HEK293 (cell line): ENCODE measurements around the gene PHEX.

Experiments used
- CTCF ChIA-PET: fragments of 350-600 bp; formaldehyde crosslinking; extraction: SDS; loops from one replicate; lab custom pipeline; 2021; ENCODE audit warnings: antibody characterized with exemption; lab: Yijun Ruan, JAX
- POLR2A ChIA-PET: fragments of 300-600 bp; formaldehyde crosslinking; extraction: SDS; loops from one replicate; lab custom pipeline; 2020; ENCODE audit warnings: antibody characterized with exemption, inconsistent platforms; lab: Yijun Ruan, JAX
- H3K27ac ChIP-seq: fragments of 200-500 bp; sonication (Bioruptor generic); 2 replicates; pipeline ENCODE4 v1.5.1; 2014; ENCODE audit warnings: low read depth, low read length, control low read depth, inconsistent platforms; ENCODE audit errors: extremely low read depth
- H3K36me3 ChIP-seq, 2 experiments: fragments of 200-500 bp in 1 of 2; sonication (Bioruptor generic) in 1 of 2; 1 replicate in 1 of 2; 2 replicates in 1 of 2; pipeline ENCODE4 v1.5.1; 2014 to 2017; ENCODE audit warnings: inconsistent platforms in 2 of 2, low read length in 2 of 2; ENCODE audit not compliant: control insufficient read depth in 2 of 2, insufficient read depth in 1 of 2
- H3K4me1 ChIP-seq: fragments of 200-500 bp; sonication (Bioruptor generic); 2 replicates; pipeline ENCODE4 v1.5.1; 2014; ENCODE audit warnings: mild to moderate bottlenecking, low read length, inconsistent platforms; ENCODE audit not compliant: control insufficient read depth, insufficient read depth
- H3K4me3 ChIP-seq: 2 replicates; pipeline ENCODE4 v1.5.1; 2011; ENCODE audit warnings: low read depth, mild to moderate bottlenecking, control low read depth, low read length, moderate library complexity
- H3K9me3 ChIP-seq: fragments of 200-500 bp; sonication (Bioruptor generic); 2 replicates; pipeline ENCODE4 v1.5.1; 2014; ENCODE audit warnings: low read depth, low read length, inconsistent platforms; ENCODE audit not compliant: control insufficient read depth, insufficient read depth
- EGR2 ChIP-seq: fragments of 450-650 bp; formaldehyde crosslinking; IDR thresholded peaks from 2 replicates; pipeline ENCODE4 v1.5.1; 2016; ENCODE audit warnings: low read depth, missing biosample characterization, missing genetic modification characterization
- GLI4 ChIP-seq: fragments of 450-650 bp; formaldehyde crosslinking; IDR thresholded peaks from 2 replicates; pipeline ENCODE4 v1.5.1; 2016; ENCODE audit warnings: missing biosample characterization, missing genetic modification characterization
- ZBTB8A ChIP-seq: fragments of 450-650 bp; formaldehyde crosslinking; IDR thresholded peaks from 2 replicates; pipeline ENCODE4 v1.5.1; 2016; ENCODE audit warnings: missing biosample characterization, missing genetic modification characterization
- ZFHX2 ChIP-seq: fragments of 450-650 bp; formaldehyde crosslinking; conservative IDR thresholded peaks from 2 replicates; pipeline ENCODE4 v1.5.1; 2016; ENCODE audit warnings: missing biosample characterization, missing genetic modification characterization
- ZNF114 ChIP-seq: fragments of 450-650 bp; formaldehyde crosslinking; IDR thresholded peaks from 2 replicates; pipeline ENCODE4 v1.5.0; 2017; ENCODE audit warnings: missing biosample characterization, missing genetic modification characterization
- ZNF2 ChIP-seq: fragments of 450-650 bp; formaldehyde crosslinking; IDR thresholded peaks from 2 replicates; pipeline ENCODE4 v1.5.1; 2016; ENCODE audit warnings: missing biosample characterization, missing genetic modification characterization
- ZNF223 ChIP-seq: fragments of 450-650 bp; formaldehyde crosslinking; IDR thresholded peaks from 2 replicates; pipeline ENCODE4 v1.5.1; 2016; ENCODE audit warnings: missing biosample characterization, missing genetic modification characterization
- ZNF239 ChIP-seq: fragments of 450-650 bp; formaldehyde crosslinking; IDR thresholded peaks from 2 replicates; pipeline ENCODE4 v1.5.1; 2016; ENCODE audit warnings: missing biosample characterization, missing genetic modification characterization
- ZNF302 ChIP-seq: fragments of 450-650 bp; formaldehyde crosslinking; IDR thresholded peaks from 2 replicates; pipeline ENCODE4 v1.5.1; 2016; ENCODE audit warnings: missing biosample characterization, missing genetic modification characterization, low read depth
- ZNF416 ChIP-seq: fragments of 450-650 bp; formaldehyde crosslinking; IDR thresholded peaks from 2 replicates; pipeline ENCODE4 v1.5.1; 2016; ENCODE audit warnings: missing biosample characterization, missing genetic modification characterization
- ZNF473 ChIP-seq: fragments of 450-650 bp; formaldehyde crosslinking; IDR thresholded peaks from 2 replicates; pipeline ENCODE4 v1.5.1; 2017; ENCODE audit warnings: missing biosample characterization, missing genetic modification characterization
- ZNF596 ChIP-seq: fragments of 450-650 bp; IDR thresholded peaks from 2 replicates; pipeline ENCODE4 v1.5.0; 2018; ENCODE audit warnings: missing biosample characterization, mild to moderate bottlenecking, missing genetic modification characterization, moderate library complexity
- ZNF600 ChIP-seq: fragments of 450-650 bp; formaldehyde crosslinking; IDR thresholded peaks from 2 replicates; pipeline ENCODE4 v1.5.1; 2016; ENCODE audit warnings: missing biosample characterization, missing genetic modification characterization
- ZNF654 ChIP-seq: fragments of 450-650 bp; formaldehyde crosslinking; IDR thresholded peaks from 2 replicates; pipeline ENCODE4 v1.5.1; 2016; ENCODE audit warnings: low read depth, missing biosample characterization, missing genetic modification characterization
- TF ChIP-seq, protein P1 (sequence below): fragments of 450-650 bp; formaldehyde crosslinking; IDR thresholded peaks from 2 replicates; pipeline ENCODE4 v1.5.1; 2016; ENCODE audit warnings: missing biosample characterization, missing genetic modification characterization
- TF ChIP-seq, protein P2 (sequence below): fragments of 450-650 bp; formaldehyde crosslinking; IDR thresholded peaks from 2 replicates; pipeline ENCODE4 v1.5.1; 2017; ENCODE audit warnings: missing biosample characterization, missing genetic modification characterization
- TF ChIP-seq, protein P3 (sequence below): fragments of 450-650 bp; formaldehyde crosslinking; IDR thresholded peaks from 2 replicates; pipeline ENCODE4 v1.5.1; 2017; ENCODE audit warnings: missing biosample characterization, missing genetic modification characterization
- TF ChIP-seq, protein P4 (sequence below): fragments of 450-650 bp; formaldehyde crosslinking; IDR thresholded peaks from 2 replicates; pipeline ENCODE4 v1.5.1; 2016; ENCODE audit warnings: missing biosample characterization, missing genetic modification characterization
- TF ChIP-seq, protein P5 (sequence below): fragments of 450-650 bp; formaldehyde crosslinking; IDR thresholded peaks from 2 replicates; pipeline ENCODE4 v1.5.1; 2017; ENCODE audit warnings: missing biosample characterization, missing genetic modification characterization
- TF ChIP-seq, protein P6 (sequence below): IDR thresholded peaks from 2 replicates; pipeline ENCODE4 v1.6.1; 2011; ENCODE audit warnings: mild to moderate bottlenecking, low read depth, low read length, borderline replicate concordance

Gene PHEX

DNA sequence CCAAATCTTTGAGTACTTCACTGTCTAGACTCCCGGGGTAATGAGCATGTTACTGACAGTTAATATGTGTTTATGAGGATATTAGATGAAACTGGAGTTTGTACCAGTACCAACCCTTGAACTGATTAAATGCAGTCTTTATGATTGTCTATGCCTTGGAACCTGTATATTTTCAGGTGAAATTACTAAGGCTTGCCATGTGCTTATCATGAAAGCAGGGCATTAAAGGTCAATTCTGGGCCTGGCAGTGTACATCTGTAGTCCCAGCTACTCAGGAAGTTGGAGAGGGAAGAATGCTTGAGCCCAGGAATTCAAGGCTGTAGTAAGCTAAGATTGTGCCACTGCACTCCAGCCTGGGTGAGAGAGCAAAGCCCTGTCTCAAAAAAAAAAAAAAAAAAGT is 27.6 kb downstream of the PHEX start (continued):
- no peak for TF ChIP-seq ZNF114
- TF ChIP-seq ZNF600 (tag by site-specific recombination) = no peak
- TF ChIP-seq, protein P1, sequence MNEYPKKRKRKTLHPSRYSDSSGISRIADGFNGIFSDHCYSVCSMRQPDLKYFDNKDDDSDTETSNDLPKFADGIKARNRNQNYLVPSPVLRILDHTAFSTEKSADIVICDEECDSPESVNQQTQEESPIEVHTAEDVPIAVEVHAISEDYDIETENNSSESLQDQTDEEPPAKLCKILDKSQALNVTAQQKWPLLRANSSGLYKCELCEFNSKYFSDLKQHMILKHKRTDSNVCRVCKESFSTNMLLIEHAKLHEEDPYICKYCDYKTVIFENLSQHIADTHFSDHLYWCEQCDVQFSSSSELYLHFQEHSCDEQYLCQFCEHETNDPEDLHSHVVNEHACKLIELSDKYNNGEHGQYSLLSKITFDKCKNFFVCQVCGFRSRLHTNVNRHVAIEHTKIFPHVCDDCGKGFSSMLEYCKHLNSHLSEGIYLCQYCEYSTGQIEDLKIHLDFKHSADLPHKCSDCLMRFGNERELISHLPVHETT (tag by site-specific recombination) = no peak
- TF ChIP-seq ZNF223 (tag by site-specific recombination) = no peak
- TF ChIP-seq, protein P2, sequence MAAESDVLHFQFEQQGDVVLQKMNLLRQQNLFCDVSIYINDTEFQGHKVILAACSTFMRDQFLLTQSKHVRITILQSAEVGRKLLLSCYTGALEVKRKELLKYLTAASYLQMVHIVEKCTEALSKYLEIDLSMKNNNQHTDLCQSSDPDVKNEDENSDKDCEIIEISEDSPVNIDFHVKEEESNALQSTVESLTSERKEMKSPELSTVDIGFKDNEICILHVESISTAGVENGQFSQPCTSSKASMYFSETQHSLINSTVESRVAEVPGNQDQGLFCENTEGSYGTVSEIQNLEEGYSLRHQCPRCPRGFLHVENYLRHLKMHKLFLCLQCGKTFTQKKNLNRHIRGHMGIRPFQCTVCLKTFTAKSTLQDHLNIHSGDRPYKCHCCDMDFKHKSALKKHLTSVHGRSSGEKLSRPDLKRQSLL = no peak

DNA sequence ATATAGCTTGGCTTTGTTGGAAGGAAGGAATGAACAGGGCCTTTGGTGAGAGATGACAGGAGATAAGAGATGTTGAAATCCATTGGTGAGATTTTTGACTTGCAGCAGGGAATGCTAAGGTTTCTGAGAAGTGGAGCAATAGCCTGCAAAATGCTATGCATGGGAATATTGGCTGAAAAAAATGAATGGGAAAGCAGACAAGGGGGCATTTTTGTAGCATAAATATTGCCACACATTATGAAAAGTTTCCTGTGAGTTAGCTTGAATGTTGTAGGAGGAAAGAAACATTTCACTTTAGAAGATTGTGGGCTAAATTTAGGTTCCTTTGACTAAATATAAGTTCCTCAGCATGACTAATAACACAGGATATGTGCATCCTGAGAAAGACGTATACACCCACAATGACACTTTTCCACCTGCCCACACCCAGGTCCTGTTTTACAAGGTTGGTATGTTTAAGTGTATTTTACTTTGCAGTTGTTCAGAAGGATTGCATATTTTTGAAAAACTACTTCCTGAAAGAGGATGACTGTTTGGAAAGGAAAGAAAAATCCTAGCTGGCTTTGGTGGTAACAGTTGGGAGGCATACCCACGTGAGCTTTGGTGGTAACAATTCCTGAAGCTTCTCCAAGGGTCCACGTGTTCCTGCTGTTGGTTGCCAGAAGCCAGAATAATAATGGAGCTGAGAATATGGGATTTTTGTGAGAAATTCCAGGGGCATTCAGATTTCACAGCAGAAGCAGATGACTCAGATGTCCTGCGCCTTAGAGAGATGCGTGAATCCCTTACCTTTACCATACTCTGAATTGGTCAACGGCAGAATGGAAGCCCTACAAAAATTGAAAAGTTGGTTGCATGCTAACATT is 28.5 kb downstream of the PHEX start:
- POLR2A ChIA-PET = no interaction called here
- H3K36me3 ChIP-seq = no peaks in the 10 kb centered on the region
- H3K27ac ChIP-seq = no peak overlapping the region
- CTCF ChIA-PET = interaction anchor here (0.7 to 1.6 kb wide), 3 partner anchors 10 to 21 kb away, joined by 3 to 8 read pairs (median 5); no protein-coding TSS in a partner anchor
- TF ChIP-seq, protein P3, sequence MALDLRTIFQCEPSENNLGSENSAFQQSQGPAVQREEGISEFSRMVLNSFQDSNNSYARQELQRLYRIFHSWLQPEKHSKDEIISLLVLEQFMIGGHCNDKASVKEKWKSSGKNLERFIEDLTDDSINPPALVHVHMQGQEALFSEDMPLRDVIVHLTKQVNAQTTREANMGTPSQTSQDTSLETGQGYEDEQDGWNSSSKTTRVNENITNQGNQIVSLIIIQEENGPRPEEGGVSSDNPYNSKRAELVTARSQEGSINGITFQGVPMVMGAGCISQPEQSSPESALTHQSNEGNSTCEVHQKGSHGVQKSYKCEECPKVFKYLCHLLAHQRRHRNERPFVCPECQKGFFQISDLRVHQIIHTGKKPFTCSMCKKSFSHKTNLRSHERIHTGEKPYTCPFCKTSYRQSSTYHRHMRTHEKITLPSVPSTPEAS = no peak
- no peak for TF ChIP-seq ZBTB8A (tag by site-specific recombination)
- TF ChIP-seq, protein P4, sequence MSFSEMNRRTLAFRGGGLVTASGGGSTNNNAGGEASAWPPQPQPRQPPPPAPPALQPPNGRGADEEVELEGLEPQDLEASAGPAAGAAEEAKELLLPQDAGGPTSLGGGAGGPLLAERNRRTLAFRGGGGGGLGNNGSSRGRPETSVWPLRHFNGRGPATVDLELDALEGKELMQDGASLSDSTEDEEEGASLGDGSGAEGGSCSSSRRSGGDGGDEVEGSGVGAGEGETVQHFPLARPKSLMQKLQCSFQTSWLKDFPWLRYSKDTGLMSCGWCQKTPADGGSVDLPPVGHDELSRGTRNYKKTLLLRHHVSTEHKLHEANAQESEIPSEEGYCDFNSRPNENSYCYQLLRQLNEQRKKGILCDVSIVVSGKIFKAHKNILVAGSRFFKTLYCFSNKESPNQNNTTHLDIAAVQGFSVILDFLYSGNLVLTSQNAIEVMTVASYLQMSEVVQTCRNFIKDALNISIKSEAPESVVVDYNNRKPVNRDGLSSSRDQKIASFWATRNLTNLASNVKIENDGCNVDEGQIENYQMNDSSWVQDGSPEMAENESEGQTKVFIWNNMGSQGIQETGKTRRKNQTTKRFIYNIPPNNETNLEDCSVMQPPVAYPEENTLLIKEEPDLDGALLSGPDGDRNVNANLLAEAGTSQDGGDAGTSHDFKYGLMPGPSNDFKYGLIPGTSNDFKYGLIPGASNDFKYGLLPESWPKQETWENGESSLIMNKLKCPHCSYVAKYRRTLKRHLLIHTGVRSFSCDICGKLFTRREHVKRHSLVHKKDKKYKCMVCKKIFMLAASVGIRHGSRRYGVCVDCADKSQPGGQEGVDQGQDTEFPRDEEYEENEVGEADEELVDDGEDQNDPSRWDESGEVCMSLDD (tag by site-specific recombination) = no peak
- no peak overlapping the region for H3K4me3 ChIP-seq
- no peaks in the 10 kb centered on the region for H3K4me1 ChIP-seq
- H3K9me3 ChIP-seq = no peaks in the 10 kb centered on the region

DNA sequence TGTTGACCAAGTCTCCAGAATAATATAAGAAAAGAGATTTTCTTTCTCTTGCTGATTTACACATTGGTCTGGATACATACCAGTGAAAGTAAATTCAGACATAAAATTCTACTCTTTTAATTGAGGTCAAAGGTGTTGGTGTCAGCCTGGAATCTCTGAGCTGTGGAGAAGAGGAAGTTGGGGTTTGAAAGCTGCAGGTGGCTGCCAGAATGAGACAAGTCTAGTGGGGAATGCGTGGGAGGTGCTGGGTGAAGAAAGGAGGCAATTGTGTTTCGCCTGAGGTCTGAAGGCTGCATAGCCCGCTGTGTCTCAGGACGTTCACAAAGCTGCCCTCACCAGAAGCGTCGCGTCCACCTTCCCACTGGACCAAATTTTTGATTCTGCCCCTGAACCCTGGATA is 31.2 kb downstream of the PHEX start:
- CTCF ChIA-PET = interaction anchor here (1.3 to 1.9 kb wide), 2 partner anchors 18 to 78 kb away, joined by 4 to 10 read pairs; no protein-coding TSS in a partner anchor
- Histone ChIP-seq H3K4me1 (no peaks in the 10 kb centered on the region), H3K27ac (no peak overlapping the region), H3K9me3 (no peaks in the 10 kb centered on the region), H3K4me3 (no peak overlapping the region), H3K36me3 (no peaks in the 10 kb centered on the region)
- POLR2A ChIA-PET = no interaction called here
- TF ChIP-seq, protein P5, sequence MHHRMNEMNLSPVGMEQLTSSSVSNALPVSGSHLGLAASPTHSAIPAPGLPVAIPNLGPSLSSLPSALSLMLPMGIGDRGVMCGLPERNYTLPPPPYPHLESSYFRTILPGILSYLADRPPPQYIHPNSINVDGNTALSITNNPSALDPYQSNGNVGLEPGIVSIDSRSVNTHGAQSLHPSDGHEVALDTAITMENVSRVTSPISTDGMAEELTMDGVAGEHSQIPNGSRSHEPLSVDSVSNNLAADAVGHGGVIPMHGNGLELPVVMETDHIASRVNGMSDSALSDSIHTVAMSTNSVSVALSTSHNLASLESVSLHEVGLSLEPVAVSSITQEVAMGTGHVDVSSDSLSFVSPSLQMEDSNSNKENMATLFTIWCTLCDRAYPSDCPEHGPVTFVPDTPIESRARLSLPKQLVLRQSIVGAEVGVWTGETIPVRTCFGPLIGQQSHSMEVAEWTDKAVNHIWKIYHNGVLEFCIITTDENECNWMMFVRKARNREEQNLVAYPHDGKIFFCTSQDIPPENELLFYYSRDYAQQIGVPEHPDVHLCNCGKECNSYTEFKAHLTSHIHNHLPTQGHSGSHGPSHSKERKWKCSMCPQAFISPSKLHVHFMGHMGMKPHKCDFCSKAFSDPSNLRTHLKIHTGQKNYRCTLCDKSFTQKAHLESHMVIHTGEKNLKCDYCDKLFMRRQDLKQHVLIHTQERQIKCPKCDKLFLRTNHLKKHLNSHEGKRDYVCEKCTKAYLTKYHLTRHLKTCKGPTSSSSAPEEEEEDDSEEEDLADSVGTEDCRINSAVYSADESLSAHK (tag by site-specific recombination) = no peak
- TF ChIP-seq ZNF654 (tag by site-specific recombination) (no peak), ZNF239 (tag by site-specific recombination) (no peak), ZNF473 (no peak), ZNF596 (tag by site-specific recombination) (no peak), ZNF302 (no peak), GLI4 (no peak), ZNF416 (tag by site-specific recombination) (no peak), ZFHX2 (tag by site-specific recombination) (no peak), ZNF2 (no peak), EGR2 (tag by site-specific recombination) (no peak)
- TF ChIP-seq, protein P6, sequence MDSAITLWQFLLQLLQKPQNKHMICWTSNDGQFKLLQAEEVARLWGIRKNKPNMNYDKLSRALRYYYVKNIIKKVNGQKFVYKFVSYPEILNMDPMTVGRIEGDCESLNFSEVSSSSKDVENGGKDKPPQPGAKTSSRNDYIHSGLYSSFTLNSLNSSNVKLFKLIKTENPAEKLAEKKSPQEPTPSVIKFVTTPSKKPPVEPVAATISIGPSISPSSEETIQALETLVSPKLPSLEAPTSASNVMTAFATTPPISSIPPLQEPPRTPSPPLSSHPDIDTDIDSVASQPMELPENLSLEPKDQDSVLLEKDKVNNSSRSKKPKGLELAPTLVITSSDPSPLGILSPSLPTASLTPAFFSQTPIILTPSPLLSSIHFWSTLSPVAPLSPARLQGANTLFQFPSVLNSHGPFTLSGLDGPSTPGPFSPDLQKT = no peak
